Stimulated activated naive B cell treated with anti-CD40 and anti-IgM and Interleukin-4, amounts not matched to agents 10 μg/mL and 1 μg/mL and 100 μg/mL, for 72 hours (primary cell): Measurements from ENCODE around the gene CCDC88C.
A peak's percentile ranks its signal among the peaks of the same experiment; 100 is the strongest.
"Not testable (repeated sequence)": the region's sequence is repeated elsewhere in the genome, so short reads cannot be mapped to it uniquely, and the experiment has no call there.

ENCODE experiments used
- ATAC-seq, 2 donors: fragments of 150-1000 bp; cut with Tn5 transposase; replicated peaks; 2 replicates each; pipeline ENCODE4 v1.10.0; 2021; ENCODE audit warnings: moderate library complexity in 1 of 2
- DNase-seq: peaks from one replicate; pipeline ENCODE4 v3.0.0; 2021
- H3K27ac Mint-ChIP-seq: one replicate; pipeline ENCODE4 v1.8.0; 2022; ENCODE audit warnings: mild to moderate bottlenecking, mixed read lengths
- H3K27me3 Mint-ChIP-seq, 2 donors: one replicate each; pipeline ENCODE4 v1.8.0; 2022; ENCODE audit warnings: mixed read lengths in 2 of 2
- H3K36me3 Mint-ChIP-seq, 2 donors: one replicate each; pipeline ENCODE4 v1.8.0; 2022; ENCODE audit warnings: mixed read lengths in 2 of 2, mild to moderate bottlenecking in 1 of 2
- H3K4me1 Mint-ChIP-seq, 2 donors: one replicate each; pipeline ENCODE4 v1.8.0; 2022; ENCODE audit warnings: mixed read lengths in 2 of 2, mild to moderate bottlenecking in 1 of 2
- H3K4me3 Mint-ChIP-seq, 2 donors: one replicate each; pipeline ENCODE4 v1.8.0; 2022; ENCODE audit warnings: mild to moderate bottlenecking in 2 of 2, mixed read lengths in 2 of 2, moderate library complexity in 1 of 2
- H3K9me3 Mint-ChIP-seq, 2 donors: one replicate each; pipeline ENCODE4 v1.8.0; 2022; ENCODE audit warnings: mixed read lengths in 2 of 2, mild to moderate bottlenecking in 1 of 2

The CCDC88C gene

GRCh38 chr14:91417120-91417982 lies at the start of gene CCDC88C:
TSS of gene CCDC88C (minus strand) at chr14:91417820. CDS start at chr14:91417690, 130 bp downstream.
- Mint-ChIP-seq H3K36me3 (peaks cover 27 to 35% of the 10 kb centered on the region in 2 donors), H3K27ac (peak within 1 kb of the TSS; percentile 99), H3K27me3 (no peaks in the 10 kb centered on the region), H3K9me3 (no peaks in the 10 kb centered on the region), H3K4me1 (peaks cover 32 to 59% of the 10 kb centered on the region in 2 donors), H3K4me3 (peak within 1 kb of the TSS; percentile 98 to 99)
- ATAC-seq (peak; percentile 49 to 61), DNase-seq (peak; percentile 69)

- Mint-ChIP-seq H3K27ac (peak overlapping the region; percentile 16), H3K4me3 (no peak overlapping the region), H3K36me3 (peaks cover 34 to 48% of the 10 kb centered on the region in 2 donors), H3K27me3 (no peaks in the 10 kb centered on the region), H3K4me1 (peaks cover 10 to 20% of the 10 kb centered on the region in 2 donors), H3K9me3 (no peaks in the 10 kb centered on the region)
- ATAC-seq (no peak), DNase-seq (no peak)
Measured at GRCh38 chr14:91466192-91466591, 48.6 kb upstream of the CCDC88C start.

GRCh38 chr14:91464615-91465205 lies 47.1 kb upstream of the CCDC88C start:
- DNase-seq: no peak
- H3K4me1 Mint-ChIP-seq: peaks cover 13 to 24% of the 10 kb centered on the region in 2 donors
- H3K27ac Mint-ChIP-seq: no peak overlapping the region

GRCh38 chr14:91458612-91459011 lies 41.0 kb upstream of the CCDC88C start:
- H3K36me3 Mint-ChIP-seq: peaks cover 34 to 55% of the 10 kb centered on the region in 2 donors
- peaks cover 16 to 18% of the 10 kb centered on the region in 2 donors for H3K4me1 Mint-ChIP-seq
- no peak for ATAC-seq
- no peak for DNase-seq
- H3K27ac Mint-ChIP-seq: no peak overlapping the region
- H3K9me3 Mint-ChIP-seq: no peaks in the 10 kb centered on the region
- no peaks in the 10 kb centered on the region for H3K27me3 Mint-ChIP-seq
- no peak overlapping the region for H3K4me3 Mint-ChIP-seq

More at GRCh38 chr14:91464615-91465205, 47.1 kb upstream of the CCDC88C start:
- Mint-ChIP-seq H3K36me3 (peaks cover 34 to 49% of the 10 kb centered on the region in 2 donors), H3K27me3 (no peaks in the 10 kb centered on the region), H3K9me3 (no peaks in the 10 kb centered on the region), H3K4me3 (no peak overlapping the region)
- peak in 1 of 2 donors; percentile 14 for ATAC-seq

- Mint-ChIP-seq H3K4me1 (peaks cover 5 to 9% of the 10 kb centered on the region in 2 donors), H3K9me3 (no peaks in the 10 kb centered on the region), H3K27ac (peak overlapping the region; percentile 22), H3K4me3 (no peak overlapping the region), H3K27me3 (no peaks in the 10 kb centered on the region), H3K36me3 (peaks cover 21 to 46% of the 10 kb centered on the region in 2 donors)
- DNase-seq (no peak), ATAC-seq (no peak)
Measured at GRCh38 chr14:91456283-91456682, 38.7 kb upstream of the CCDC88C start.

- H3K27ac Mint-ChIP-seq: peak overlapping the region; percentile 44
- no peaks in the 10 kb centered on the region for H3K9me3 Mint-ChIP-seq
- H3K4me1 Mint-ChIP-seq: peaks cover 0 to 5% of the 10 kb centered on the region in 2 donors
- ATAC-seq (no peak), DNase-seq (no peak)
- H3K4me3 Mint-ChIP-seq: no peak overlapping the region
- H3K27me3 Mint-ChIP-seq: no peaks in the 10 kb centered on the region
- H3K36me3 Mint-ChIP-seq: peaks cover 14 to 36% of the 10 kb centered on the region in 2 donors
Measured at GRCh38 chr14:91454580-91454979, 37.0 kb upstream of the CCDC88C start.

GRCh38 chr14:91454155-91454554 lies 36.5 kb upstream of the CCDC88C start:
- no peaks in the 10 kb centered on the region for H3K9me3 Mint-ChIP-seq
- ATAC-seq: no peak
- H3K27me3 Mint-ChIP-seq: no peaks in the 10 kb centered on the region
- DNase-seq: no peak
- peak overlapping the region; percentile 44 for H3K27ac Mint-ChIP-seq
- H3K4me3 Mint-ChIP-seq: no peak overlapping the region
- peaks cover 0 to 5% of the 10 kb centered on the region in 2 donors for H3K4me1 Mint-ChIP-seq
- H3K36me3 Mint-ChIP-seq: peaks cover 13 to 35% of the 10 kb centered on the region in 2 donors

- H3K4me1 Mint-ChIP-seq: peaks cover 0 to 5% of the 10 kb centered on the region in 2 donors
- H3K36me3 Mint-ChIP-seq: peaks cover 12 to 35% of the 10 kb centered on the region in 2 donors
- no peaks in the 10 kb centered on the region for H3K27me3 Mint-ChIP-seq
- no peak overlapping the region for H3K4me3 Mint-ChIP-seq
- no peaks in the 10 kb centered on the region for H3K9me3 Mint-ChIP-seq
- DNase-seq: no peak
- no peak for ATAC-seq
- H3K27ac Mint-ChIP-seq: peak overlapping the region; percentile 9
Measured at GRCh38 chr14:91453744-91454143, 36.1 kb upstream of the CCDC88C start.

GRCh38 chr14:91444335-91445020 lies 26.9 kb upstream of the CCDC88C start:
- Mint-ChIP-seq H3K9me3 (peaks cover 0 to 4% of the 10 kb centered on the region in 2 donors), H3K4me1 (peaks cover 2 to 17% of the 10 kb centered on the region in 2 donors), H3K4me3 (no peak overlapping the region), H3K36me3 (peaks cover 8% of the 10 kb centered on the region in 2 donors), H3K27me3 (peaks cover 0 to 14% of the 10 kb centered on the region in 2 donors), H3K27ac (no peak overlapping the region)
- ATAC-seq: peak; percentile 59 to 78
- DNase-seq: no peak

- Mint-ChIP-seq H3K4me1 (peaks cover under 1 to 8% of the 10 kb centered on the region in 2 donors), H3K36me3 (peaks cover 15 to 17% of the 10 kb centered on the region in 2 donors), H3K27me3 (peaks cover 4 to 14% of the 10 kb centered on the region in 2 donors), H3K4me3 (no peak overlapping the region), H3K27ac (no peak overlapping the region), H3K9me3 (peaks cover 4 to 12% of the 10 kb centered on the region in 2 donors)
- no peak for ATAC-seq
- DNase-seq: no peak
Measured at GRCh38 chr14:91439345-91439744, 21.7 kb upstream of the CCDC88C start.

GRCh38 chr14:91438845-91439244 lies 21.2 kb upstream of the CCDC88C start:
- Mint-ChIP-seq H3K9me3 (peaks cover 4 to 12% of the 10 kb centered on the region in 2 donors), H3K4me1 (peaks cover 0 to 3% of the 10 kb centered on the region in 2 donors), H3K27ac (no peak overlapping the region), H3K4me3 (no peak overlapping the region), H3K36me3 (peaks cover 15 to 17% of the 10 kb centered on the region in 2 donors), H3K27me3 (peaks cover 4 to 10% of the 10 kb centered on the region in 2 donors)
- DNase-seq: no peak
- ATAC-seq: no peak

- H3K9me3 Mint-ChIP-seq: peaks cover 4 to 12% of the 10 kb centered on the region in 2 donors
- H3K36me3 Mint-ChIP-seq: peaks cover 13 to 14% of the 10 kb centered on the region in 2 donors
- DNase-seq, H3K4me1 Mint-ChIP-seq, H3K27ac Mint-ChIP-seq, H3K4me3 Mint-ChIP-seq, ATAC-seq, H3K27me3 Mint-ChIP-seq: not testable (repeated sequence)
Measured at GRCh38 chr14:91436266-91436665, 18.6 kb upstream of the CCDC88C start.

- Mint-ChIP-seq H3K36me3 (peaks cover 0 to 7% of the 10 kb centered on the region in 2 donors), H3K27me3 (no peaks in the 10 kb centered on the region), H3K9me3 (peaks cover 5 to 10% of the 10 kb centered on the region in 2 donors)
Measured at GRCh38 chr14:91429385-91429784, 11.8 kb upstream of the CCDC88C start.

GRCh38 chr14:91428931-91429330 lies 11.3 kb upstream of the CCDC88C start:
- not testable (repeated sequence) for ATAC-seq, DNase-seq, H3K9me3 Mint-ChIP-seq, H3K36me3 Mint-ChIP-seq, H3K4me3 Mint-ChIP-seq, H3K27me3 Mint-ChIP-seq, H3K27ac Mint-ChIP-seq
- H3K4me1 Mint-ChIP-seq: peaks cover 15 to 32% of the 10 kb centered on the region in 2 donors

More at GRCh38 chr14:91429385-91429784, 11.8 kb upstream of the CCDC88C start:
- Mint-ChIP-seq H3K27ac (no peak overlapping the region), H3K4me3 (no peak overlapping the region), H3K4me1 (peaks cover 15 to 32% of the 10 kb centered on the region in 2 donors)
- no peak for ATAC-seq
- no peak for DNase-seq
